Keratinocyte (primary cell): ENCODE data around the gene MAPK13. TPM values are rescaled to one million over a fixed set of nuclear protein-coding genes. Genes with fewer than 3 reads are reported as not detected.

Experiments used
- DNase-seq: peaks from one replicate; pipeline ENCODE4 v3.0.0-alpha.2; 2011; ENCODE audit warnings: low read depth, missing footprints, low spot score
- FAIRE-seq: peaks from 2 replicates; lab custom pipeline; 2011; peaks lifted over from hg19 to GRCh38; lab: Jason Lieb, UNC
- H2AFZ ChIP-seq: 2 replicates; pipeline ENCODE4 v1.6.0; 2012; ENCODE audit warnings: low read length, control low read depth, inconsistent platforms; ENCODE audit not compliant: control insufficient read depth
- H3K27ac ChIP-seq: 2 replicates; pipeline ENCODE4 v1.5.1; 2011; ENCODE audit warnings: low read length; ENCODE audit not compliant: control insufficient read depth, insufficient read depth
- H3K27me3 ChIP-seq: 3 replicates; pipeline ENCODE4 v1.6.0; 2011; ENCODE audit warnings: low read length; ENCODE audit not compliant: control insufficient read depth, insufficient read depth; ENCODE audit errors: extremely low read depth
- H3K36me3 ChIP-seq, 2 experiments: 2 replicates in 1 of 2; 3 replicates in 1 of 2; pipeline ENCODE4 v1.5.1; 2011; ENCODE audit warnings: low read length in 2 of 2, mild to moderate bottlenecking in 1 of 2; ENCODE audit not compliant: control insufficient read depth in 2 of 2, insufficient read depth in 2 of 2; ENCODE audit errors: extremely low read depth in 1 of 2
- H3K4me1 ChIP-seq: 3 replicates; pipeline ENCODE4 v1.5.1; 2011; ENCODE audit warnings: low read length; ENCODE audit not compliant: control insufficient read depth, insufficient read depth; ENCODE audit errors: extremely low read depth
- H3K4me2 ChIP-seq: 3 replicates; pipeline ENCODE4 v1.6.0; 2011; ENCODE audit warnings: low read depth, low read length; ENCODE audit not compliant: control insufficient read depth, insufficient read depth; ENCODE audit errors: extremely low read depth
- H3K4me3 ChIP-seq, 3 experiments: fragments of 200-600 bp in 1 of 3; sonication (generic) in 1 of 3; 2 replicates in 2 of 3; 3 replicates in 1 of 3; pipeline ENCODE4 v1.5.1; 2011 to 2016; ENCODE audit warnings: low read length in 3 of 3, mild to moderate bottlenecking in 3 of 3, control low read depth in 2 of 3, inconsistent platforms in 1 of 3, low read depth in 1 of 3, mixed read lengths in 1 of 3, mixed run types in 1 of 3, moderate library complexity in 1 of 3; ENCODE audit not compliant: control insufficient read depth in 2 of 3, insufficient read depth in 2 of 3; ENCODE audit errors: extremely low read depth in 1 of 3
- H3K79me2 ChIP-seq: 2 replicates; pipeline ENCODE4 v1.6.0; 2012; ENCODE audit warnings: low read length; ENCODE audit not compliant: control insufficient read depth, insufficient read depth
- H3K9ac ChIP-seq: 3 replicates; pipeline ENCODE4 v1.6.0; 2011; ENCODE audit warnings: low read length; ENCODE audit not compliant: control insufficient read depth, insufficient read depth; ENCODE audit errors: extremely low read depth
- H3K9me1 ChIP-seq: 3 replicates; pipeline ENCODE4 v1.6.0; 2011; ENCODE audit warnings: low read length; ENCODE audit not compliant: control insufficient read depth, insufficient read depth; ENCODE audit errors: extremely low read depth
- H3K9me3 ChIP-seq: 2 replicates; pipeline ENCODE4 v1.5.1; 2012; ENCODE audit warnings: low read depth, low read length; ENCODE audit not compliant: control insufficient read depth
- H4K20me1 ChIP-seq: 3 replicates; pipeline ENCODE4 v1.6.0; 2011; ENCODE audit warnings: low read length; ENCODE audit not compliant: control insufficient read depth, insufficient read depth; ENCODE audit errors: extremely low read depth
- EZH2 ChIP-seq: IDR thresholded peaks from one replicate; pipeline ENCODE4 v1.6.1; 2012; ENCODE audit warnings: inconsistent platforms, mild to moderate bottlenecking, low read length, moderate library complexity
- dilution Hi-C: fragments of 300-500 bp; cut with MboI; formaldehyde crosslinking; loops from one replicate; pipeline ENCODE4 v1.7.0; 2020; ENCODE audit warnings: low sequenced_read_pairs; ENCODE audit not compliant: extremely low pct_ligation_motif_present
- polyA plus RNA-seq, 5 experiments: library from polyadenylated mRNA; depleted of rRNA in 3 of 5; stranded (reverse) in 3 of 5; stranded (forward) in 1 of 5; unstranded in 1 of 5; fragments of >200 nt; gene quantifications; 1 replicate in 1 of 5; 2 replicates in 3 of 5; 3 replicates in 1 of 5; pipeline versions ENCODE4 v1.2.1 to v1.2.3, GENCODE V29; 2011 to 2012; ENCODE audit warnings: missing spikeins in 2 of 5, low read depth in 1 of 5, low replicate concordance in 1 of 5
- TF ChIP-seq, protein P1 (sequence below), 3 experiments: IDR thresholded peaks in 1 of 3; conservative IDR thresholded peaks in 1 of 3; optimal IDR thresholded peaks in 1 of 3; 2 replicates in 2 of 3; 3 replicates in 1 of 3; pipeline versions ENCODE3 to v1.5.1; 2011; ENCODE audit warnings: low read length in 3 of 3, mild to moderate bottlenecking in 3 of 3, moderate library complexity in 2 of 3, control low read depth in 1 of 3, inconsistent platforms in 1 of 3; ENCODE audit not compliant: insufficient read depth in 2 of 3; ENCODE audit errors: extremely low read depth in 1 of 3

Gene MAPK13
- polyA plus RNA-seq, 1 donor (not counting 4 experiments of a cell fraction or from before 2014, with no cell fraction given) = 19.3 TPM

DNA sequence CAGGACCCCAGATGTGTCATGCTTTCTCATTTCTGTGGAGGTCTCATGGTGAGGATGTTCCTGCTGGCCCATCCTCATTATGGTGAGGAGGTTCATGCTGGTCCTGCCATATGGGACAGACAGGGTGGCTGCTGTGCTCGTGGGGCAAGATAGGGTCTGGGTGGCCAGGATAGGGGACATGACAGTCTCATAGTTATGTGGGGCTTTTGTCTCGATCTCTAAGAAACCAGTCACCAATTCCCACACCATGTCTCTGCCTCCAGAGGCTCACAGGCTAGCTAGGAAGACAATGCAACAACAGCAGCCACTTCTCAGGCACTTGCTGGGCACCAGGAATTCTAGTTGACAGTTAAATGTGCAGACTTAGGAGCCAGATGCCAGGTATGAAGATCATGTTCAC, 4.2 kb upstream of the MAPK13 start:
- no peak overlapping the region for H3K9ac ChIP-seq
- no peak overlapping the region for H3K27ac ChIP-seq
- H3K4me2 ChIP-seq = no peak overlapping the region
- no peaks in the 10 kb centered on the region for H3K27me3 ChIP-seq
- no peaks in the 10 kb centered on the region for H3K9me1 ChIP-seq
- no peak overlapping the region for H3K4me3 ChIP-seq
- DNase-seq (no peak), FAIRE-seq (no peak)
- H3K4me1 ChIP-seq = peaks cover 17% of the 10 kb centered on the region
- H2AFZ ChIP-seq = no peak overlapping the region
- dilution Hi-C loops = no loop called here
- no peaks in the 10 kb centered on the region for H3K36me3 ChIP-seq
- H3K79me2 ChIP-seq = peaks cover 2% of the 10 kb centered on the region
- H3K9me3 ChIP-seq = no peaks in the 10 kb centered on the region
- TF ChIP-seq, protein P1, sequence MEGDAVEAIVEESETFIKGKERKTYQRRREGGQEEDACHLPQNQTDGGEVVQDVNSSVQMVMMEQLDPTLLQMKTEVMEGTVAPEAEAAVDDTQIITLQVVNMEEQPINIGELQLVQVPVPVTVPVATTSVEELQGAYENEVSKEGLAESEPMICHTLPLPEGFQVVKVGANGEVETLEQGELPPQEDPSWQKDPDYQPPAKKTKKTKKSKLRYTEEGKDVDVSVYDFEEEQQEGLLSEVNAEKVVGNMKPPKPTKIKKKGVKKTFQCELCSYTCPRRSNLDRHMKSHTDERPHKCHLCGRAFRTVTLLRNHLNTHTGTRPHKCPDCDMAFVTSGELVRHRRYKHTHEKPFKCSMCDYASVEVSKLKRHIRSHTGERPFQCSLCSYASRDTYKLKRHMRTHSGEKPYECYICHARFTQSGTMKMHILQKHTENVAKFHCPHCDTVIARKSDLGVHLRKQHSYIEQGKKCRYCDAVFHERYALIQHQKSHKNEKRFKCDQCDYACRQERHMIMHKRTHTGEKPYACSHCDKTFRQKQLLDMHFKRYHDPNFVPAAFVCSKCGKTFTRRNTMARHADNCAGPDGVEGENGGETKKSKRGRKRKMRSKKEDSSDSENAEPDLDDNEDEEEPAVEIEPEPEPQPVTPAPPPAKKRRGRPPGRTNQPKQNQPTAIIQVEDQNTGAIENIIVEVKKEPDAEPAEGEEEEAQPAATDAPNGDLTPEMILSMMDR (optimal IDR thresholded peaks at IDR 0.05 in 1 of 3, IDR thresholded peaks at IDR 0.05 in 1 of 3, conservative IDR thresholded peaks at IDR 0.05 in 1 of 3; ENCODE audit: extremely low read depth in 1 of 3, insufficient read depth in 2 of 3, low read length in 3 of 3) = no peak
- TF ChIP-seq EZH2 = no peak
- H4K20me1 ChIP-seq = no peaks in the 10 kb centered on the region

DNA sequence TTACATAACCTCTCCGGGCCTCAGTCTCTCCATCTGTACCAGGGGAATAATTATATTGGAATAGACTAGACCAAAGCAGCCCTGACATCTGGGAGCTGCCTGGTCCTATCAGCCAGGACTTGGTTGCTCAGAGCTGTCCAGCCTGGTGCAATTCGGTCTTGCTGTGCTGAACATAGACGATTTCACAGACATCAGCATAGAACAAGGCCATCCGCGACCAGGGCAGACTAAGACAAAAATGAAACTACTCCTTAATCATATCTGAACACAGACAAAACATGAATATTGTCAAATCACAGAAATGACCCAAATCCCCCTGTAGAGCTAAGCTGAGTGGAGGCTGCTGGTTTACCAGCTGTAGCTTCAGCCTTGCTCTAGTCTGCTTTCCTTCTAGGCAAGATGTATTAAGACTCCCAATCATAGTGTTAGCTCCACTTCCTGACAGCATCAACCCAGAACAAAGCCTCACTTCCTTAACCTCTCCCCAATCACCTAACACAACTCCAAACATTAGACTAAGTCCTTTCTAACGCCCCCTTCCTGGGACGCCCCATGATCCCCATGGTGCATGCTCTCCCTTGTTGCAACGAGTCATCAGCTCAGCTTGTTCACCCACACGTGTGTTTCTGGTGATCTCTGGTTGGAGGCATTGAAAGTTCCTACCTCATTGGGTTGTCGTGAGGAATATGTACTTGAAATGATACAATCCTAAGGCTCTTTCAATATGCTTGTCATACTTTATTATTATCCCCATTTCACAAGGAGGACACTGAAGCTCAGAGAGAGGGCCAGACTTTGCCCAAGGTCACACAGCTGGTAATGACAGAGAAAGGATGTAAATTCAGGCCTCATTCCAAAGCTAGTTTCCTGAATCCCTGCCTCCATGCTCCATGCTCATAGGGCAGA, 3.5 kb upstream of the MAPK13 start:
- no peak for FAIRE-seq
- Histone ChIP-seq H4K20me1 (no peaks in the 10 kb centered on the region), H3K4me1 (peaks cover 20% of the 10 kb centered on the region), H3K27ac (no peak overlapping the region), H3K79me2 (peaks cover 2% of the 10 kb centered on the region), H2AFZ (no peak overlapping the region), H3K4me3 (no peak overlapping the region), H3K9me3 (no peaks in the 10 kb centered on the region), H3K9me1 (no peaks in the 10 kb centered on the region), H3K4me2 (no peak overlapping the region), H3K27me3 (no peaks in the 10 kb centered on the region), H3K9ac (no peak overlapping the region), H3K36me3 (no peaks in the 10 kb centered on the region)
- TF ChIP-seq, protein P1 (optimal IDR thresholded peaks at IDR 0.05 in 1 of 3, IDR thresholded peaks at IDR 0.05 in 1 of 3, conservative IDR thresholded peaks at IDR 0.05 in 1 of 3; ENCODE audit: extremely low read depth in 1 of 3, insufficient read depth in 2 of 3, low read length in 3 of 3) = no peak
- TF ChIP-seq EZH2 = no peak
- dilution Hi-C loops = no loop called here
- DNase-seq = no peak
